Immature natural killer cell (primary cell): ENCODE results near the gene RHCG. TPM values are rescaled to one million over a fixed set of nuclear protein-coding genes. Genes with fewer than 3 reads are reported as not detected.

Experiments
- DNase-seq, 3 donors: peaks; one replicate each; pipeline ENCODE4 v3.0.0; 2022; ENCODE audit warnings: mixed read lengths in 1 of 3
- H3K27ac Mint-ChIP-seq, 6 donors: one replicate each; pipeline ENCODE4 v1.8.0; 2020; ENCODE audit warnings: mixed read lengths in 6 of 6, mild to moderate bottlenecking in 5 of 6, inconsistent platforms in 4 of 6, moderate library complexity in 3 of 6
- H3K27me3 Mint-ChIP-seq, 3 donors: one replicate each; pipeline ENCODE4 v1.8.0; 2020 to 2021; ENCODE audit warnings: low read depth in 3 of 3, mild to moderate bottlenecking in 3 of 3, mixed read lengths in 3 of 3, moderate library complexity in 3 of 3, inconsistent platforms in 1 of 3
- H3K36me3 Mint-ChIP-seq, 3 donors: one replicate each; pipeline ENCODE4 v1.8.0; 2020; ENCODE audit warnings: mixed read lengths in 3 of 3, inconsistent platforms in 2 of 3, mild to moderate bottlenecking in 2 of 3
- H3K4me1 Mint-ChIP-seq, 2 donors: one replicate each; pipeline ENCODE4 v1.8.0; 2020; ENCODE audit warnings: inconsistent platforms in 2 of 2, mild to moderate bottlenecking in 2 of 2, mixed read lengths in 2 of 2, moderate library complexity in 1 of 2
- H3K4me3 Mint-ChIP-seq, 5 donors: one replicate each; pipeline ENCODE4 v1.8.0; 2020; ENCODE audit warnings: mild to moderate bottlenecking in 5 of 5, mixed read lengths in 5 of 5, inconsistent platforms in 3 of 5, moderate library complexity in 3 of 5
- H3K9me3 Mint-ChIP-seq, 6 donors: one replicate each; pipeline ENCODE4 v1.8.0; 2020; ENCODE audit warnings: mild to moderate bottlenecking in 6 of 6, mixed read lengths in 6 of 6, inconsistent platforms in 4 of 6, moderate library complexity in 3 of 6
- polyA plus RNA-seq, 3 donors: library from polyadenylated mRNA; unstranded; fragments of 300-500 nt; fragmentation: Illumina TruSeq; gene quantifications; one replicate each; pipeline ENCODE4 v1.2.3, GENCODE V29; 2021

The RHCG gene
- polyA plus RNA-seq, 3 donors from 2014 or later, result not detected

- Mint-ChIP-seq H3K36me3 (no peaks in the 10 kb centered on the region), H3K4me1 (no peaks in the 10 kb centered on the region), H3K4me3 (no peak overlapping the region), H3K27ac (no peak overlapping the region), H3K9me3 (no peaks in the 10 kb centered on the region), H3K27me3 (peaks cover 4 to 22% (median 7%) of the 10 kb centered on the region in 3 donors)
- DNase-seq, result no peak
Observed at GRCh38 chr15:89441295-89441812, 55.0 kb downstream of the RHCG start.

DNA sequence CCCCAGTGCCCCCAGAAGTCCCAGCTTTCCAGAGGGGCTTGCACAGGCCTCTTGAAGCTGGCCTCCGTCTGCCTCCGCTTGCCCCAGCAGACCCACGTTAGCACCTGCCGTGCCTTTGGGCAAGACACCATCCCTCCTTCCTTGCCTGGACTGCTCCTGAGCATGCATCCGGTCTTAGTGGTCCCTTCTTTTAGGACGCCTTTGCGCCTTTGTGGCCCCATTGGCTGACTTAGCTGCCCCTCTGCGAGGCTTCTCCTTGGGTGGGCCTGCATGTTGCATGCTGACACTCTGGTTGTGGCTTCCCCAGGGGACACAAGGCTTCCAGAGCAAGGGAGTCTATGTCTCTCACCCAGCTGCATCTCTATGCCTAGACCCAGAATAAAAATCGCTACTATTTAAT, 56.6 kb downstream of the RHCG start:
- no peaks in the 10 kb centered on the region for H3K36me3 Mint-ChIP-seq

GRCh38 chr15:89436560-89437311, 59.6 kb downstream of the RHCG start:
- no peak for DNase-seq
- Mint-ChIP-seq H3K9me3 (no peaks in the 10 kb centered on the region), H3K36me3 (no peaks in the 10 kb centered on the region), H3K27ac (no peak overlapping the region), H3K4me3 (no peak overlapping the region), H3K4me1 (no peaks in the 10 kb centered on the region), H3K27me3 (peaks cover 2 to 28% (median 6%) of the 10 kb centered on the region in 3 donors)

More for the DNA sequence above, 56.6 kb downstream of the RHCG start:
- no peak overlapping the region for H3K27ac Mint-ChIP-seq
- H3K4me3 Mint-ChIP-seq, result no peak overlapping the region
- peaks cover 2 to 25% (median 6%) of the 10 kb centered on the region in 3 donors for H3K27me3 Mint-ChIP-seq
- no peaks in the 10 kb centered on the region for H3K9me3 Mint-ChIP-seq
- no peak for DNase-seq
- H3K4me1 Mint-ChIP-seq, result no peaks in the 10 kb centered on the region

- H3K4me3 Mint-ChIP-seq, result no peak overlapping the region
Observed at GRCh38 chr15:89435362-89435761, 61.0 kb downstream of the RHCG start.

GRCh38 chr15:89433686-89434085, 62.7 kb downstream of the RHCG start:
- H3K27me3 Mint-ChIP-seq, result peaks cover 4 to 23% (median 10%) of the 10 kb centered on the region in 3 donors
- H3K4me1 Mint-ChIP-seq, result peaks cover 5 to 8% of the 10 kb centered on the region in 2 donors
- no peak overlapping the region for H3K4me3 Mint-ChIP-seq
- DNase-seq, result no peak
- H3K27ac Mint-ChIP-seq, result no peak overlapping the region
- H3K9me3 Mint-ChIP-seq, result no peaks in the 10 kb centered on the region
- H3K36me3 Mint-ChIP-seq, result no peaks in the 10 kb centered on the region

More at GRCh38 chr15:89435362-89435761, 61.0 kb downstream of the RHCG start:
- no peaks in the 10 kb centered on the region for H3K36me3 Mint-ChIP-seq
- peaks cover 2 to 28% (median 7%) of the 10 kb centered on the region in 3 donors for H3K27me3 Mint-ChIP-seq
- DNase-seq, result no peak
- H3K27ac Mint-ChIP-seq, result no peak overlapping the region
- peaks cover 4 to 5% of the 10 kb centered on the region in 2 donors for H3K4me1 Mint-ChIP-seq
- no peaks in the 10 kb centered on the region for H3K9me3 Mint-ChIP-seq

GRCh38 chr15:89430530-89431341, 65.6 kb downstream of the RHCG start:
- peak overlapping the region; percentile 74 to 85 (median 81) for H3K4me3 Mint-ChIP-seq

GRCh38 chr15:89429986-89430385, 66.4 kb downstream of the RHCG start:
- H3K4me1 Mint-ChIP-seq, result peaks cover 5 to 8% of the 10 kb centered on the region in 2 donors
- no peak for DNase-seq
- no peaks in the 10 kb centered on the region for H3K36me3 Mint-ChIP-seq
- H3K27ac Mint-ChIP-seq, result no peak overlapping the region
- H3K9me3 Mint-ChIP-seq, result no peaks in the 10 kb centered on the region
- peak overlapping the region in 1 of 5 donors; percentile 85 for H3K4me3 Mint-ChIP-seq
- H3K27me3 Mint-ChIP-seq, result peaks cover 2 to 11% (median 5%) of the 10 kb centered on the region in 3 donors

More at GRCh38 chr15:89430530-89431341, 65.6 kb downstream of the RHCG start:
- Mint-ChIP-seq H3K4me1 (peaks cover 5 to 8% of the 10 kb centered on the region in 2 donors), H3K36me3 (no peaks in the 10 kb centered on the region), H3K27ac (peak overlapping the region in 1 of 6 donors; percentile 38), H3K9me3 (no peaks in the 10 kb centered on the region), H3K27me3 (peaks cover 2 to 12% (median 5%) of the 10 kb centered on the region in 3 donors)
- DNase-seq, result peak; percentile 72 to 80 (median 77)

DNA sequence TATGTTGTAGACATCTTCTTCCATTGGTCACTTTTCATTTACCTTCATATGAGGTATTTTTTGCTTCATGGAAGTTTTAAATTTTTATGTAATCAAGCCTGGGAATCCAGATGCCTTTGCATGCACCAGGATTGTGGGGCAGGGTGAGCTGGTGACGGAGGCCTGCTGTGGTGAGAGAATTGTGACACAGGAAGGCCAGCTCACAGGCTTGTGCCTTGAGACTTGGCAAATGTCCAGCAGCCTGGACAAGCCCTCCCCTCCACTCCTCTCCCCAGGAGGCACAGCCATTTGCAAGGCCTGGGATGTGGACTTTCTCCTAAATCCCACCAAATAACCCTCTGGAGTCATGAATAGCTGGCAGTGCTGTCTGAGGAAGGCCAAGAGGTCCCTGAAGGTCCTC, 67.4 kb downstream of the RHCG start:
- no peak overlapping the region for H3K27ac Mint-ChIP-seq
- peak overlapping the region in 1 of 5 donors; percentile 54 for H3K4me3 Mint-ChIP-seq
- peaks cover 5 to 9% (median 6%) of the 10 kb centered on the region in 3 donors for H3K27me3 Mint-ChIP-seq
- H3K9me3 Mint-ChIP-seq, result no peaks in the 10 kb centered on the region
- no peak for DNase-seq
- no peaks in the 10 kb centered on the region for H3K36me3 Mint-ChIP-seq
- H3K4me1 Mint-ChIP-seq, result peaks cover 5 to 8% of the 10 kb centered on the region in 2 donors

GRCh38 chr15:89428246-89428645, 68.1 kb downstream of the RHCG start:
- Mint-ChIP-seq H3K9me3 (no peaks in the 10 kb centered on the region), H3K4me3 (no peak overlapping the region), H3K27me3 (peaks cover 5 to 9% (median 8%) of the 10 kb centered on the region in 3 donors), H3K27ac (no peak overlapping the region), H3K4me1 (peaks cover 5 to 8% of the 10 kb centered on the region in 2 donors), H3K36me3 (no peaks in the 10 kb centered on the region)
- no peak for DNase-seq

DNA sequence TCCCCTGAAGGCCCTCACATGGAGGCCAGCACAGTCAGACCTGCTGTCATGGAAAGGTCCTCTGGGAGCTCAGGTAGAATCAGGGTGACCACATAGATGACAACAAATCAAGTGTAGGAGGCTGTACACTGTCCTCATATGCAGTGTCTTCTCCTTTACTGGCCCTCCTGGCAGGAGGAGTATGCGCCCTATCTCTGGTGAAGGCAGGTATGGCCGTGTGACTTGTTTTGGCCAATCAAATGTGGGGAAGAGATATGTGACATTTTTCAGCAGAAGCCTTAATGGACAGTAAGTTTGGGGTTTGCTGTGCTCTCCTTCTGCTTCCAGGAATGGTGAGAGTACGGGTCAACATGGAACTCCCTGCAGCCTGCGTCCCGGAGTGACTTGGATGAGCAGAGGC, 69.9 kb downstream of the RHCG start:
- Mint-ChIP-seq H3K4me3 (no peak overlapping the region), H3K4me1 (peaks cover 5 to 8% of the 10 kb centered on the region in 2 donors), H3K36me3 (no peaks in the 10 kb centered on the region), H3K27ac (no peak overlapping the region), H3K9me3 (no peaks in the 10 kb centered on the region), H3K27me3 (peaks cover 6 to 8% (median 8%) of the 10 kb centered on the region in 3 donors)
- no peak for DNase-seq

DNA sequence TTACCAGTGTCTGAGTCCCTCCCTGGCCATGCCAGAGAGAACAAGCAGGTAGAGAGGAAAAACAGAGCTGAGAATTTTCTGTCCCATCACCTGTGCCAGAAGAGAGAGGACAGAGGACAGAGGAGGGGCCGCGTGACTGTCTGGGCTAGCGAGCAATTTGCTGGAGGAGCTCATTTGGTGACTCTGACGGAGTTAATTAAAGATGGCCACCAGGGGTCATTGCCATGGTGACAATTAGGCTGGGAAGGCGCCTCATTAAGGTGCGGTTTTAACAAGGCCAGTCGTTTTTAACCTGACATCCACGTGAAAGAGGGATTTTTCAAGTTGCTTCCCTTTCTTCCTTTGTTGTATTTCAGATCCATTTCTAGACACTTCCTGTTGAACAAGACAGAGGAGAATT, 72.4 kb downstream of the RHCG start:
- Mint-ChIP-seq H3K36me3 (no peaks in the 10 kb centered on the region), H3K4me3 (no peak overlapping the region), H3K4me1 (no peaks in the 10 kb centered on the region), H3K27ac (no peak overlapping the region), H3K9me3 (no peaks in the 10 kb centered on the region), H3K27me3 (peaks cover 7 to 15% (median 11%) of the 10 kb centered on the region in 3 donors)
- no peak for DNase-seq
